Ishikawa (cell line): ENCODE measurements around the gene SF3B3.

Experiments used
- CEBPB ChIP-seq: IDR thresholded peaks from 2 replicates; pipeline ENCODE4 v1.6.1; 2012
- CREB1 ChIP-seq: IDR thresholded peaks from 2 replicates; pipeline ENCODE4 v1.6.1; 2012; ENCODE audit warnings: low read depth
- EGR1 ChIP-seq: IDR thresholded peaks from 2 replicates; pipeline ENCODE4 v1.6.1; 2012
- EP300 ChIP-seq: IDR thresholded peaks from 2 replicates; pipeline ENCODE4 v1.6.1; 2012; ENCODE audit warnings: borderline replicate concordance
- FOXM1 ChIP-seq: IDR thresholded peaks from 2 replicates; pipeline ENCODE4 v1.6.1; 2012; ENCODE audit warnings: low read depth, borderline replicate concordance
- MAX ChIP-seq: IDR thresholded peaks from 2 replicates; pipeline ENCODE4 v1.6.1; 2012
- NFIC ChIP-seq: IDR thresholded peaks from 2 replicates; pipeline ENCODE4 v1.6.1; 2012
- RAD21 ChIP-seq: IDR thresholded peaks from 2 replicates; pipeline ENCODE4 v1.6.1; 2012; ENCODE audit warnings: low read depth
- TAF1 ChIP-seq: IDR thresholded peaks from 2 replicates; pipeline ENCODE4 v1.6.1; 2012; ENCODE audit warnings: low read depth, mild to moderate bottlenecking
- TCF12 ChIP-seq: IDR thresholded peaks from 2 replicates; pipeline ENCODE4 v1.6.1; 2012; ENCODE audit warnings: low read depth
- TEAD4 ChIP-seq: IDR thresholded peaks from 2 replicates; pipeline ENCODE4 v1.6.1; 2012
- USF1 ChIP-seq: IDR thresholded peaks from 2 replicates; pipeline ENCODE4 v1.6.1; 2012
- YY1 ChIP-seq: IDR thresholded peaks from 2 replicates; pipeline ENCODE4 v1.6.1; 2012; ENCODE audit warnings: low read depth
- ZBTB7A ChIP-seq: IDR thresholded peaks from 2 replicates; pipeline ENCODE4 v1.6.1; 2012; ENCODE audit warnings: low read depth
- TF ChIP-seq, protein P1 (sequence below): IDR thresholded peaks from 2 replicates; pipeline ENCODE4 v1.6.1; 2012; ENCODE audit warnings: low read depth, mild to moderate bottlenecking

The SF3B3 gene

GRCh38 chr16:70551788-70552187, 28.2 kb downstream of the SF3B3 start:
- no peak for TF ChIP-seq EP300
- TF ChIP-seq NFIC = no peak
- TF ChIP-seq TEAD4 = no peak
- TF ChIP-seq MAX = no peak
- TF ChIP-seq CEBPB = no peak
- TF ChIP-seq YY1 = no peak
- TF ChIP-seq, protein P1, sequence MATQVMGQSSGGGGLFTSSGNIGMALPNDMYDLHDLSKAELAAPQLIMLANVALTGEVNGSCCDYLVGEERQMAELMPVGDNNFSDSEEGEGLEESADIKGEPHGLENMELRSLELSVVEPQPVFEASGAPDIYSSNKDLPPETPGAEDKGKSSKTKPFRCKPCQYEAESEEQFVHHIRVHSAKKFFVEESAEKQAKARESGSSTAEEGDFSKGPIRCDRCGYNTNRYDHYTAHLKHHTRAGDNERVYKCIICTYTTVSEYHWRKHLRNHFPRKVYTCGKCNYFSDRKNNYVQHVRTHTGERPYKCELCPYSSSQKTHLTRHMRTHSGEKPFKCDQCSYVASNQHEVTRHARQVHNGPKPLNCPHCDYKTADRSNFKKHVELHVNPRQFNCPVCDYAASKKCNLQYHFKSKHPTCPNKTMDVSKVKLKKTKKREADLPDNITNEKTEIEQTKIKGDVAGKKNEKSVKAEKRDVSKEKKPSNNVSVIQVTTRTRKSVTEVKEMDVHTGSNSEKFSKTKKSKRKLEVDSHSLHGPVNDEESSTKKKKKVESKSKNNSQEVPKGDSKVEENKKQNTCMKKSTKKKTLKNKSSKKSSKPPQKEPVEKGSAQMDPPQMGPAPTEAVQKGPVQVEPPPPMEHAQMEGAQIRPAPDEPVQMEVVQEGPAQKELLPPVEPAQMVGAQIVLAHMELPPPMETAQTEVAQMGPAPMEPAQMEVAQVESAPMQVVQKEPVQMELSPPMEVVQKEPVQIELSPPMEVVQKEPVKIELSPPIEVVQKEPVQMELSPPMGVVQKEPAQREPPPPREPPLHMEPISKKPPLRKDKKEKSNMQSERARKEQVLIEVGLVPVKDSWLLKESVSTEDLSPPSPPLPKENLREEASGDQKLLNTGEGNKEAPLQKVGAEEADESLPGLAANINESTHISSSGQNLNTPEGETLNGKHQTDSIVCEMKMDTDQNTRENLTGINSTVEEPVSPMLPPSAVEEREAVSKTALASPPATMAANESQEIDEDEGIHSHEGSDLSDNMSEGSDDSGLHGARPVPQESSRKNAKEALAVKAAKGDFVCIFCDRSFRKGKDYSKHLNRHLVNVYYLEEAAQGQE = no peak
- no peak for TF ChIP-seq EGR1
- TF ChIP-seq ZBTB7A = no peak
- no peak for TF ChIP-seq FOXM1
- TF ChIP-seq RAD21 = no peak
- no peak for TF ChIP-seq TAF1
- TF ChIP-seq CREB1 = no peak
- no peak for TF ChIP-seq USF1
- no peak for TF ChIP-seq TCF12

DNA sequence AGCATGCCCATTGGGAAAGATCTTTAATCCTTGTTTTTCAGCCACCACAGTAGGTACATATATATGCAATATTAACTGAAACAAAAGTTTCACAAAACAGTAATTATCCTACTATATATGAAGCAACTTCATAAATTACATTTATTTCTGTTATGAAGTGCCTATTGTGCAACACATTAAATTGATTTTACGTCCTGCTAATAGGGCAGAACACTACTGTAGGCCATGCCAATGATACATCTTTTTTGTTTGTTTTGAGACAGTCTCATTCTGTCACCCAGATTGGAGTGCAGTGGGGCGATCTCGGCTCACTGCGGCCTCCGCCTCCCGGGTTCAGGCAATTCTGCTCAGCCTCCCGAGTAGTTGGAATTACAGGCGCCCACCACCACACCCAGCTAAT, 29.1 kb downstream of the SF3B3 start:
- no peak for TF ChIP-seq YY1
- no peak for TF ChIP-seq NFIC
- no peak for TF ChIP-seq CEBPB
- no peak for TF ChIP-seq EP300
- no peak for TF ChIP-seq TCF12
- no peak for TF ChIP-seq USF1

DNA sequence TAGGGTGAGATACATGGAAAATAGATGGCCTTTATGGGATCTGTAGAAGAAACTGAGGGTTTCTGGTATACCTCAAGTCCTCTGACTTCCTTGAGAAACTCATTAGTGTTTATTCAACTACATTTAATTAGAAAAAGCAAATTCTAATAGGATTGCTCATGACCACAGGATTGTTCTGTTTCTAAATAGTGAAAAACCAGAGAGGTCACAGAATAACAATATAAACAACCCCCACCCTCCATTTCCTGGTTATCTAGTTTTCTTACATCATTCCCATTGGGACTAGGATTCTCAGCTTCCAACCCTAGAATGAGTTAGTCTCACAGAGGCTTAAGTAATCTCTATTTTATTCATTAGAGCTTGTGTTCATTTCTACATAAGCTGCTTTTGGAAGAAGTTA, 30.0 kb downstream of the SF3B3 start:
- no peak for TF ChIP-seq EP300
- TF ChIP-seq CREB1 = no peak
- no peak for TF ChIP-seq NFIC
- TF ChIP-seq MAX = no peak
- TF ChIP-seq RAD21 = no peak
- no peak for TF ChIP-seq ZBTB7A

DNA sequence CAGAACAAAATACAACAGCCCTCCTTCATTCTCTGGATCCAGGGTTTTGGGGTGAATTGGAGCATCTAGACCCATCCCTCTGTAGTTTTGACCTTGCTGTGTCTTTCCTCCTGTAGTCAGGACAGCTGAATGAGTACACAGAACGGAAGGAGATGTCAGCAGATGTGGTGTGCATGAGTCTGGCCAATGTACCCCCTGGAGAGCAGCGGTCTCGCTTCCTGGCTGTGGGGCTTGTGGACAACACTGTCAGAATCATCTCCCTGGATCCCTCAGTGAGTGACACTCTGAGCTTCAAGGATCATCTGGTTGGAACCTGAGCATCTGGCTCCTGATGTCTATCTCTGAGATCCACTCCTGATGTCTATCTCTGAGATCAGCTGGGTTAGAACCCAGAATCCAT, 32.4 kb downstream of the SF3B3 start:
- TF ChIP-seq EP300 (no peak), RAD21 (no peak), ZBTB7A (no peak)

- 0 out of 2 replicates have a peak, but pooled peaks have one; percentile 28 for TF ChIP-seq YY1
- TF ChIP-seq CREB1 = no peak
- TF ChIP-seq MAX = peak; percentile 55; the same call in 1 of the 2 replicates
- peak; percentile 73 for TF ChIP-seq CEBPB
- TF ChIP-seq NFIC = peak; percentile 46; the same call in 1 of the 2 replicates
Observed at GRCh38 chr16:70561623-70562022, 38.0 kb downstream of the SF3B3 start.

DNA sequence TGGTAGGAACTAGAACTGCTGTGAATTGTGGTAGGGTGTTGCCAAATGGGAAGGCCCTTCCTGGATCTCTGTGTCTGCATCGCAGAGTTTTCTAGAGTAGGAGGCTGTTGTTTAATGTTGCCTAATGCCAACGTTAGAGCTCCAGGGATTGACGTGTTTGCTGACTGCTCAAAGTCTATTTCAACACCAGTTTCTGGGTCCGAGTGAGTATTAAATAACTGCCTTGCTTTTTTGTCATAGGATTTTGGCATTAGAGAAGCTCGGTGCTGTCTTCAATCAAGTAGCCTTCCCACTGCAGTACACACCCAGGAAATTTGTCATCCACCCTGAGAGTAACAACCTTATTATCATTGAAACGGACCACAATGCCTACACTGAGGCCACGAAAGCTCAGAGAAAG, 40.0 kb downstream of the SF3B3 start:
- no peak for TF ChIP-seq USF1
- TF ChIP-seq TEAD4 = no peak
- no peak for TF ChIP-seq TCF12
- TF ChIP-seq NFIC = no peak
- no peak for TF ChIP-seq ZBTB7A
- no peak for TF ChIP-seq CEBPB
- TF ChIP-seq YY1 = no peak
- TF ChIP-seq TAF1 = no peak
- TF ChIP-seq FOXM1 = no peak
- TF ChIP-seq, protein P1 = no peak
- no peak for TF ChIP-seq EGR1
- no peak for TF ChIP-seq MAX
- no peak for TF ChIP-seq RAD21
- no peak for TF ChIP-seq EP300
- no peak for TF ChIP-seq CREB1
